Head of caudate nucleus (tissue), 42 donors: ENCODE results near the gene PRMT7.
A peak's percentile ranks its signal among the peaks of the same experiment; 100 is the strongest.

Experiments
- DNase-seq, 42 donors: peaks; one replicate each; pipeline versions ENCODE4 v3.0.0 to v3.0.0-alpha.2; 2020 to 2021; ENCODE audit warnings: mixed read lengths in 7 of 42
- intact Hi-C: fragments of 100-400 bp; cut with DNase I; formaldehyde crosslinking; loops from one replicate; pipeline ENCODE4 v1.15.0; 2022

PRMT7 gene

GRCh38 chr16:68357521-68357922 is 46.7 kb downstream of the PRMT7 start:
- DNase-seq: no peak
- intact Hi-C loops: no loop called here

GRCh38 chr16:68357923-68358322 is 47.1 kb downstream of the PRMT7 start:
- DNase-seq: no peak

GRCh38 chr16:68358951-68359350 is 48.1 kb downstream of the PRMT7 start:
- intact Hi-C loops: no loop called here
- no peak for DNase-seq

More at GRCh38 chr16:68357923-68358322, 47.1 kb downstream of the PRMT7 start:
- intact Hi-C loops: no loop called here

- intact Hi-C loops: no loop called here
- DNase-seq: no peak
These were observed 48.8 kb downstream of the PRMT7 start for GRCh38 chr16:68359398-68360191.

- no peak for DNase-seq
These were observed 49.7 kb downstream of the PRMT7 start for GRCh38 chr16:68360547-68360946.

GRCh38 chr16:68360956-68361355 is 50.1 kb downstream of the PRMT7 start:
- peak in 20 of 42 donors; percentile 30 to 71 (median 56) for DNase-seq

More at GRCh38 chr16:68360547-68360946, 49.7 kb downstream of the PRMT7 start:
- intact Hi-C loops: no loop called here

GRCh38 chr16:68361485-68361884 is 50.7 kb downstream of the PRMT7 start:
- intact Hi-C loops: no loop called here

More at GRCh38 chr16:68360956-68361355, 50.1 kb downstream of the PRMT7 start:
- intact Hi-C loops: no loop called here

GRCh38 chr16:68362262-68362913 is 51.6 kb downstream of the PRMT7 start:
- intact Hi-C loops: no loop called here
- no peak for DNase-seq

More at GRCh38 chr16:68361485-68361884, 50.7 kb downstream of the PRMT7 start:
- DNase-seq: no peak

- intact Hi-C loops: no loop called here
- DNase-seq: no peak
These were observed 52.3 kb downstream of the PRMT7 start for GRCh38 chr16:68362947-68363657.

- DNase-seq: no peak
- intact Hi-C loops: no loop called here
These were observed 53.1 kb downstream of the PRMT7 start for GRCh38 chr16:68363658-68364521.

- intact Hi-C loops: no loop called here
- peak in 38 of 42 donors; percentile 44 to 94 (median 75) for DNase-seq
These were observed 53.8 kb downstream of the PRMT7 start for GRCh38 chr16:68364561-68364998.

GRCh38 chr16:68365167-68365817 is 54.5 kb downstream of the PRMT7 start:
- DNase-seq: peak in 12 of 42 donors; percentile 32 to 65 (median 52)
- intact Hi-C loops: no loop called here

- no peak for DNase-seq
- intact Hi-C loops: no loop called here
These were observed 55.2 kb downstream of the PRMT7 start for GRCh38 chr16:68366062-68366461.

- intact Hi-C loops: no loop called here
- peak in 26 of 42 donors; percentile 44 to 76 (median 60) for DNase-seq
These were observed 56.2 kb downstream of the PRMT7 start for GRCh38 chr16:68367030-68367429.

GRCh38 chr16:68367440-68367839 is 56.6 kb downstream of the PRMT7 start:
- intact Hi-C loops: no loop called here
- DNase-seq: no peak

- intact Hi-C loops: no loop called here
- DNase-seq: no peak
These were observed 57.1 kb downstream of the PRMT7 start for GRCh38 chr16:68367891-68368290.

GRCh38 chr16:68368301-68368888 is 57.6 kb downstream of the PRMT7 start:
- intact Hi-C loops: no loop called here

GRCh38 chr16:68369168-68369567 is 58.3 kb downstream of the PRMT7 start:
- DNase-seq: no peak
- intact Hi-C loops: no loop called here

More at GRCh38 chr16:68368301-68368888, 57.6 kb downstream of the PRMT7 start:
- DNase-seq: no peak
